Trophoblast cell (in vitro differentiated cells and primary cell): ENCODE data around the gene TEC.

Source experiments
- DNase-seq, 2 donors: peaks; one replicate each; pipeline ENCODE4 v3.0.0-alpha.2; 2016
- H2AFZ ChIP-seq: 2 replicates; pipeline ENCODE4 v1.6.1; 2013; ENCODE audit warnings: low read length, moderate library complexity, mild to moderate bottlenecking; ENCODE audit not compliant: insufficient read depth, poor library complexity
- H2AK5ac ChIP-seq: 2 replicates; pipeline ENCODE4 v1.6.1; 2013; ENCODE audit warnings: mild to moderate bottlenecking, low read length
- H2BK120ac ChIP-seq: 2 replicates; pipeline ENCODE4 v1.6.1; 2013; ENCODE audit warnings: low read length, mild to moderate bottlenecking, moderate library complexity; ENCODE audit not compliant: insufficient read depth, poor library complexity
- H2BK12ac ChIP-seq: 2 replicates; pipeline ENCODE4 v1.6.1; 2013; ENCODE audit warnings: mild to moderate bottlenecking, low read length, moderate library complexity
- H2BK5ac ChIP-seq: 2 replicates; pipeline ENCODE4 v1.6.1; 2013; ENCODE audit warnings: low read length, low read depth, moderate library complexity, mild to moderate bottlenecking; ENCODE audit not compliant: poor library complexity
- H3K14ac ChIP-seq: 2 replicates; pipeline ENCODE4 v1.6.1; 2013; ENCODE audit warnings: mild to moderate bottlenecking, low read length
- H3K18ac ChIP-seq: 2 replicates; pipeline ENCODE4 v1.6.1; 2013; ENCODE audit warnings: mild to moderate bottlenecking, low read length
- H3K23ac ChIP-seq: 2 replicates; pipeline ENCODE4 v1.6.1; 2013; ENCODE audit warnings: low read length
- H3K27ac ChIP-seq: 2 replicates; pipeline ENCODE4 v1.5.1; 2013; ENCODE audit warnings: low read depth, mild to moderate bottlenecking, inconsistent platforms, low read length, moderate library complexity
- H3K27me3 ChIP-seq: 2 replicates; pipeline ENCODE4 v1.6.1; 2013; ENCODE audit warnings: inconsistent platforms, mild to moderate bottlenecking, low read length, moderate library complexity; ENCODE audit not compliant: insufficient read depth
- H3K36me3 ChIP-seq, 2 experiments: 1 replicate in 1 of 2; 2 replicates in 1 of 2; pipeline ENCODE4 v1.6.1; 2013; ENCODE audit warnings: low read length in 2 of 2, mild to moderate bottlenecking in 2 of 2, moderate library complexity in 1 of 2; ENCODE audit not compliant: insufficient read depth in 2 of 2, control insufficient read depth in 1 of 2
- H3K4ac ChIP-seq: 2 replicates; pipeline ENCODE4 v1.6.1; 2013; ENCODE audit warnings: low read depth, mild to moderate bottlenecking, low read length, moderate library complexity
- H3K4me1 ChIP-seq, 2 experiments: 1 replicate in 1 of 2; 2 replicates in 1 of 2; pipeline ENCODE4 v1.6.1; 2013; ENCODE audit warnings: low read length in 2 of 2, mild to moderate bottlenecking in 2 of 2, moderate library complexity in 1 of 2; ENCODE audit not compliant: insufficient read depth in 2 of 2, control insufficient read depth in 1 of 2
- H3K4me2 ChIP-seq: 2 replicates; pipeline ENCODE4 v1.6.1; 2013; ENCODE audit warnings: inconsistent platforms, mild to moderate bottlenecking, low read length, moderate library complexity
- H3K4me3 ChIP-seq: 2 replicates; pipeline ENCODE4 v1.5.1; 2013; ENCODE audit warnings: mild to moderate bottlenecking, low read depth, low read length, inconsistent platforms
- H3K79me1 ChIP-seq: one replicate; pipeline ENCODE4 v1.6.1; 2013; ENCODE audit warnings: low read length
- H3K79me2 ChIP-seq: 2 replicates; pipeline ENCODE4 v1.6.1; 2013; ENCODE audit warnings: low read length, mild to moderate bottlenecking; ENCODE audit not compliant: control insufficient read depth, insufficient read depth, poor library complexity
- H3K9ac ChIP-seq: 2 replicates; pipeline ENCODE4 v1.6.1; 2013; ENCODE audit warnings: mild to moderate bottlenecking, low read length
- H3K9me3 ChIP-seq: 2 replicates; pipeline ENCODE4 v1.6.1; 2013; ENCODE audit warnings: low read depth, mild to moderate bottlenecking, control low read depth, inconsistent platforms, low read length; ENCODE audit not compliant: insufficient read depth
- H4K12ac ChIP-seq: 2 replicates; pipeline ENCODE4 v1.6.1; 2013; ENCODE audit warnings: low read depth, mild to moderate bottlenecking, low read length, moderate library complexity
- H4K8ac ChIP-seq: 2 replicates; pipeline ENCODE4 v1.6.1; 2013; ENCODE audit warnings: low read depth, mild to moderate bottlenecking, low read length, moderate library complexity
- H4K91ac ChIP-seq: one replicate; pipeline ENCODE4 v1.6.1; 2013; ENCODE audit warnings: low read depth, mild to moderate bottlenecking, low read length, moderate library complexity
- WGBS: extraction: QIAGEN DNeasy Blood & Tissue Kit; methylation state at CpG from one replicate; pipeline ENCODE4 v1.1.7; 2013; ENCODE audit warnings: missing lambda C conversion rate; ENCODE audit not compliant: insufficient read length, insufficient coverage; ENCODE audit errors: extremely low coverage; 5-methylcytosine and 5-hydroxymethylcytosine counted together

Gene TEC

GRCh38 chr4:48126621-48127020 lies 143.0 kb downstream of the TEC start:
- H4K91ac ChIP-seq, result no peak overlapping the region
- H2AFZ ChIP-seq, result no peak overlapping the region
- no peak overlapping the region for H3K23ac ChIP-seq
- H3K9me3 ChIP-seq, result no peaks in the 10 kb centered on the region
- H3K79me2 ChIP-seq, result no peaks in the 10 kb centered on the region
- no peak overlapping the region for H3K4ac ChIP-seq
- no peak overlapping the region for H3K4me2 ChIP-seq
- no peak overlapping the region for H2AK5ac ChIP-seq
- H2BK5ac ChIP-seq, result no peak overlapping the region
- no peak overlapping the region for H2BK12ac ChIP-seq
- no peak overlapping the region for H4K8ac ChIP-seq
- no peaks in the 10 kb centered on the region for H3K27me3 ChIP-seq
- H3K27ac ChIP-seq, result no peak overlapping the region
- DNase-seq, result no peak
- no peak overlapping the region for H4K12ac ChIP-seq
- H3K14ac ChIP-seq, result no peak overlapping the region
- WGBS, result no CpG with 5 or more reads among the region's 1 CpG
- no peaks in the 10 kb centered on the region for H3K79me1 ChIP-seq
- H3K4me1 ChIP-seq, result peaks cover 7 to 13% of the 10 kb centered on the region in 2 experiments
- no peak overlapping the region for H2BK120ac ChIP-seq
- no peak overlapping the region for H3K18ac ChIP-seq
- no peak overlapping the region for H3K9ac ChIP-seq
- H3K36me3 ChIP-seq, result no peaks in the 10 kb centered on the region
- no peak overlapping the region for H3K4me3 ChIP-seq

GRCh38 chr4:48124870-48125269 lies 144.8 kb downstream of the TEC start:
- Histone ChIP-seq H2BK120ac (no peak overlapping the region), H4K12ac (no peak overlapping the region), H3K79me1 (no peaks in the 10 kb centered on the region), H3K27me3 (no peaks in the 10 kb centered on the region), H3K27ac (no peak overlapping the region), H2AFZ (no peak overlapping the region), H3K4me2 (no peak overlapping the region), H4K91ac (no peak overlapping the region), H3K18ac (no peak overlapping the region), H3K36me3 (no peaks in the 10 kb centered on the region), H3K4me1 (peaks cover 10 to 14% of the 10 kb centered on the region in 2 experiments), H2BK5ac (no peak overlapping the region), H2BK12ac (no peak overlapping the region), H3K4ac (no peak overlapping the region), H3K79me2 (no peaks in the 10 kb centered on the region), H3K9ac (no peak overlapping the region), H3K14ac (no peak overlapping the region), H3K4me3 (no peak overlapping the region), H3K9me3 (no peaks in the 10 kb centered on the region), H4K8ac (no peak overlapping the region), H2AK5ac (no peak overlapping the region), H3K23ac (no peak overlapping the region)
- DNase-seq, result no peak
- WGBS, result no CpG with 5 or more reads among the region's 2 CpGs

GRCh38 chr4:48122756-48123155 lies 146.9 kb downstream of the TEC start:
- H2BK120ac ChIP-seq, result no peak overlapping the region
- H4K12ac ChIP-seq, result no peak overlapping the region
- no peak for DNase-seq
- no peak overlapping the region for H3K4ac ChIP-seq
- H2BK5ac ChIP-seq, result no peak overlapping the region
- no peaks in the 10 kb centered on the region for H3K9me3 ChIP-seq
- no peaks in the 10 kb centered on the region for H3K79me1 ChIP-seq
- H2AK5ac ChIP-seq, result no peak overlapping the region
- H2AFZ ChIP-seq, result no peak overlapping the region
- no peak overlapping the region for H3K18ac ChIP-seq
- H3K4me1 ChIP-seq, result peaks cover 9 to 10% of the 10 kb centered on the region in 2 experiments
- H3K9ac ChIP-seq, result no peak overlapping the region
- no peaks in the 10 kb centered on the region for H3K79me2 ChIP-seq
- no peak overlapping the region for H3K4me2 ChIP-seq
- no peak overlapping the region for H2BK12ac ChIP-seq
- no peak overlapping the region for H3K23ac ChIP-seq
- no peak overlapping the region for H4K8ac ChIP-seq
- WGBS, result no CpG with 5 or more reads among the region's 1 CpG
- no peak overlapping the region for H3K4me3 ChIP-seq
- no peaks in the 10 kb centered on the region for H3K36me3 ChIP-seq
- H3K27ac ChIP-seq, result no peak overlapping the region
- no peaks in the 10 kb centered on the region for H3K27me3 ChIP-seq
- H4K91ac ChIP-seq, result no peak overlapping the region
- H3K14ac ChIP-seq, result no peak overlapping the region

- no peaks in the 10 kb centered on the region for H3K79me2 ChIP-seq
- no peak overlapping the region for H4K8ac ChIP-seq
- no peaks in the 10 kb centered on the region for H3K27me3 ChIP-seq
- no peak overlapping the region for H2AFZ ChIP-seq
- H3K18ac ChIP-seq, result no peak overlapping the region
- H3K9me3 ChIP-seq, result no peaks in the 10 kb centered on the region
- H3K14ac ChIP-seq, result no peak overlapping the region
- no peaks in the 10 kb centered on the region for H3K79me1 ChIP-seq
- no peak overlapping the region for H2BK5ac ChIP-seq
- H3K4me1 ChIP-seq, result peaks cover 3% of the 10 kb centered on the region in 2 experiments
- no peak overlapping the region for H2BK120ac ChIP-seq
- peak in 1 of 2 donors; percentile 72 for DNase-seq
- no peak overlapping the region for H3K9ac ChIP-seq
- no peaks in the 10 kb centered on the region for H3K36me3 ChIP-seq
- H3K4me2 ChIP-seq, result no peak overlapping the region
- no peak overlapping the region for H4K12ac ChIP-seq
- H4K91ac ChIP-seq, result no peak overlapping the region
- H3K4ac ChIP-seq, result no peak overlapping the region
- H3K23ac ChIP-seq, result no peak overlapping the region
- no CpG with 5 or more reads among the region's 2 CpGs for WGBS
- no peak overlapping the region for H2AK5ac ChIP-seq
- H2BK12ac ChIP-seq, result no peak overlapping the region
- H3K27ac ChIP-seq, result no peak overlapping the region
- no peak overlapping the region for H3K4me3 ChIP-seq
Measured at GRCh38 chr4:48121180-48121579, 148.5 kb downstream of the TEC start.
